Astrocyte (in vitro differentiated cells and primary cell): ENCODE data around the gene SLC15A5. TPM values are rescaled to one million over a fixed set of nuclear protein-coding genes. Genes with fewer than 3 reads are reported as not detected.

Source experiments
- DNase-seq: peaks from one replicate; pipeline ENCODE4 v3.0.0-alpha.2; 2010; ENCODE audit warnings: low read depth
- FAIRE-seq: peaks from 2 replicates; lab custom pipeline; 2011; peaks lifted over from hg19 to GRCh38; lab: Jason Lieb, UNC
- H2AFZ ChIP-seq: 2 replicates; pipeline ENCODE4 v1.6.0; 2012; ENCODE audit warnings: low read depth, low read length, inconsistent platforms
- H3K27ac ChIP-seq: 2 replicates; pipeline ENCODE4 v1.5.1; 2011; ENCODE audit warnings: low read depth, low read length, inconsistent platforms
- H3K27me3 ChIP-seq: 2 replicates; pipeline ENCODE4 v1.6.0; 2011; ENCODE audit warnings: low read length, inconsistent platforms; ENCODE audit not compliant: insufficient read depth
- H3K36me3 ChIP-seq: 2 replicates; pipeline ENCODE4 v1.5.1; 2011; ENCODE audit warnings: low read length, inconsistent platforms; ENCODE audit not compliant: insufficient read depth
- H3K4me1 ChIP-seq: 2 replicates; pipeline ENCODE4 v1.5.1; 2011; ENCODE audit warnings: low read length, inconsistent platforms; ENCODE audit not compliant: insufficient read depth
- H3K4me2 ChIP-seq: 2 replicates; pipeline ENCODE4 v1.6.0; 2012; ENCODE audit warnings: low read length, inconsistent platforms
- H3K4me3 ChIP-seq: 2 replicates; pipeline ENCODE4 v1.5.1; 2011; ENCODE audit warnings: low read depth, mild to moderate bottlenecking, low read length, inconsistent platforms; ENCODE audit not compliant: insufficient read depth
- H3K79me2 ChIP-seq: 2 replicates; pipeline ENCODE4 v1.6.0; 2012; ENCODE audit warnings: mild to moderate bottlenecking, low read length, inconsistent platforms; ENCODE audit not compliant: insufficient read depth
- H3K9ac ChIP-seq: 2 replicates; pipeline ENCODE4 v1.6.0; 2012; ENCODE audit warnings: mild to moderate bottlenecking, low read length, inconsistent platforms
- H3K9me3 ChIP-seq: 2 replicates; pipeline ENCODE4 v1.5.1; 2012; ENCODE audit warnings: low read depth, mild to moderate bottlenecking, low read length, inconsistent platforms; ENCODE audit not compliant: insufficient read depth
- H4K20me1 ChIP-seq: 2 replicates; pipeline ENCODE4 v1.6.0; 2012; ENCODE audit warnings: low read length, inconsistent platforms; ENCODE audit not compliant: insufficient read depth
- H3K27ac Mint-ChIP-seq: one replicate; pipeline ENCODE4 v1.8.0; 2021; ENCODE audit warnings: mild to moderate bottlenecking, mixed read lengths; ENCODE audit not compliant: unreplicated experiment
- H3K27me3 Mint-ChIP-seq: one replicate; pipeline ENCODE4 v1.8.0; 2021; ENCODE audit warnings: low read depth, mixed read lengths; ENCODE audit not compliant: unreplicated experiment
- H3K36me3 Mint-ChIP-seq: one replicate; pipeline ENCODE4 v1.8.0; 2021; ENCODE audit warnings: low read depth, mixed read lengths; ENCODE audit not compliant: unreplicated experiment
- H3K4me1 Mint-ChIP-seq: one replicate; pipeline ENCODE4 v1.8.0; 2021; ENCODE audit warnings: low read depth, mixed read lengths; ENCODE audit not compliant: unreplicated experiment
- H3K4me3 Mint-ChIP-seq: one replicate; pipeline ENCODE4 v1.8.0; 2021; ENCODE audit warnings: mild to moderate bottlenecking, moderate library complexity, mixed read lengths; ENCODE audit not compliant: unreplicated experiment
- H3K9me3 Mint-ChIP-seq: one replicate; pipeline ENCODE4 v1.8.0; 2021; ENCODE audit warnings: mild to moderate bottlenecking, mixed read lengths; ENCODE audit not compliant: unreplicated experiment
- CTCF ChIP-seq: IDR thresholded peaks from 2 replicates; pipeline ENCODE4 v1.5.1; 2011; ENCODE audit warnings: low read depth, mild to moderate bottlenecking, inconsistent platforms, low read length, moderate library complexity; ENCODE audit not compliant: insufficient read depth
- EZH2 ChIP-seq: IDR thresholded peaks from 2 replicates; pipeline ENCODE4 v1.6.1; 2012; ENCODE audit warnings: mild to moderate bottlenecking, low read length, inconsistent platforms; ENCODE audit not compliant: insufficient read depth
- total RNA-seq: library from RNA; stranded (reverse); gene quantifications from 2 replicates; pipeline ENCODE4 v1.2.1, GENCODE V29; 2021

Gene SLC15A5
- total RNA-seq, 1 donor from 2014 or later, result not detected

GRCh38 chr12:16211731-16212130 lies 65.8 kb downstream of the SLC15A5 start:
- H3K9me3 ChIP-seq, result no peaks in the 10 kb centered on the region
- no peak overlapping the region for H3K4me2 ChIP-seq
- H3K36me3 ChIP-seq, result no peaks in the 10 kb centered on the region
- Mint-ChIP-seq H3K4me3 (no peak overlapping the region), H3K9me3 (no peaks in the 10 kb centered on the region), H3K27me3 (no peaks in the 10 kb centered on the region), H3K27ac (no peak overlapping the region), H3K4me1 (no peaks in the 10 kb centered on the region), H3K36me3 (no peaks in the 10 kb centered on the region)
- H3K27ac ChIP-seq, result no peak overlapping the region
- TF ChIP-seq EZH2 (no peak), CTCF (no peak)
- H3K9ac ChIP-seq, result no peak overlapping the region
- DNase-seq (no peak), FAIRE-seq (no peak)
- H3K27me3 ChIP-seq, result no peaks in the 10 kb centered on the region
- no peak overlapping the region for H2AFZ ChIP-seq
- H3K4me3 ChIP-seq, result no peak overlapping the region
- no peaks in the 10 kb centered on the region for H4K20me1 ChIP-seq
- H3K4me1 ChIP-seq, result no peaks in the 10 kb centered on the region
- H3K79me2 ChIP-seq, result no peaks in the 10 kb centered on the region

- Histone ChIP-seq H3K27me3 (no peaks in the 10 kb centered on the region), H3K9me3 (no peaks in the 10 kb centered on the region), H3K9ac (no peak overlapping the region), H3K4me2 (no peak overlapping the region), H3K4me3 (no peak overlapping the region), H2AFZ (no peak overlapping the region), H4K20me1 (no peaks in the 10 kb centered on the region), H3K4me1 (no peaks in the 10 kb centered on the region), H3K79me2 (no peaks in the 10 kb centered on the region), H3K36me3 (no peaks in the 10 kb centered on the region), H3K27ac (no peak overlapping the region)
- FAIRE-seq (no peak), DNase-seq (no peak)
- Mint-ChIP-seq H3K4me3 (no peak overlapping the region), H3K27ac (no peak overlapping the region), H3K27me3 (no peaks in the 10 kb centered on the region), H3K4me1 (no peaks in the 10 kb centered on the region), H3K9me3 (peaks cover 8% of the 10 kb centered on the region), H3K36me3 (no peaks in the 10 kb centered on the region)
- TF ChIP-seq EZH2 (no peak), CTCF (no peak)
Measured at GRCh38 chr12:16198884-16199283, 78.6 kb downstream of the SLC15A5 start.

GRCh38 chr12:16197600-16197999 lies 79.9 kb downstream of the SLC15A5 start:
- H3K4me3 ChIP-seq, result no peak overlapping the region
- TF ChIP-seq EZH2, result no peak
- no peak for TF ChIP-seq CTCF
- H3K9me3 ChIP-seq, result no peaks in the 10 kb centered on the region
- H3K27me3 ChIP-seq, result no peaks in the 10 kb centered on the region
- H2AFZ ChIP-seq, result no peak overlapping the region
- Mint-ChIP-seq H3K27me3 (no peaks in the 10 kb centered on the region), H3K27ac (no peak overlapping the region), H3K9me3 (peaks cover 8% of the 10 kb centered on the region), H3K36me3 (no peaks in the 10 kb centered on the region), H3K4me1 (no peaks in the 10 kb centered on the region), H3K4me3 (no peak overlapping the region)
- H3K9ac ChIP-seq, result no peak overlapping the region
- H3K4me2 ChIP-seq, result no peak overlapping the region
- no peaks in the 10 kb centered on the region for H4K20me1 ChIP-seq
- H3K79me2 ChIP-seq, result no peaks in the 10 kb centered on the region
- H3K36me3 ChIP-seq, result no peaks in the 10 kb centered on the region
- no peak overlapping the region for H3K27ac ChIP-seq
- FAIRE-seq (no peak), DNase-seq (no peak)
- no peaks in the 10 kb centered on the region for H3K4me1 ChIP-seq
